Heart left ventricle (tissue), 13 donors: ENCODE results near the gene F11R.
"Not testable (repeated sequence)": the region's sequence is repeated elsewhere in the genome, so short reads cannot be mapped to it uniquely, and the experiment has no call there.

Experiments
- CTCF ChIP-seq, 12 donors: fragments of 200-600 bp; sonication (generic) in 4 of 12; IDR thresholded peaks; one replicate each; pipeline versions ENCODE4 v1.5.0 to v1.8.0; 2018 to 2022; ENCODE audit warnings: antibody characterized with exemption in 12 of 12, mild to moderate bottlenecking in 5 of 12
- POLR2A ChIP-seq, 2 donors: fragments of 450-650 bp; IDR thresholded peaks; one replicate each; pipeline ENCODE4 v1.6.1; 2017; ENCODE audit warnings: antibody characterized with exemption in 2 of 2, mild to moderate bottlenecking in 2 of 2, moderate library complexity in 2 of 2
- donor health status: ischemic (EF 13 %, LVEDD 7.1; RV severe dilation, severe dysfunction).
- donor health status: DM: no; HTN: yes; CAD: no.
- donor health status: DM: no; HTN: no; CAD: no.
- donor health status: ischemic (EF 25% LVEDD 6.9; RV normal size, moderate dysfunction).
- donor health status: ischemic (EF 25% LVEDD 5.7; RV mildly dilated, moderate dysfunction).
- donor health status: ischemic (EF 35%, LVEDD 5.7; RV mildly dilated, moderate dysfunction).
- donor health status: nonischemic (EF 11% LVEDD 7.7; RV severe dilation, severe dysfunction).
- donor health status: DM: yes; HTN: yes; CAD: no.
- donor health status: PGD.
- donor health status: ischemic (EF 29% LVEDD 5.4; RV normal size, mild dysfunction).
- donor health status: nonischemic (EF 23%, LVEDD 6.1; RV moderate dilation, normal function).

GRCh38 chr1:161017181-161017580 is 3.8 kb downstream of the F11R start:
- TF ChIP-seq CTCF, POLR2A (IDR thresholded peaks at IDR 0.05): not testable (repeated sequence)
